H4 (cell line): Measurements from ENCODE around the gene HOXD11. TPM values are rescaled to one million over a fixed set of nuclear protein-coding genes. Genes with fewer than 3 reads are reported as not detected.

Experiments used
- DNase-seq: peaks from one replicate; pipeline ENCODE4 v3.0.0-alpha.2; 2015; ENCODE audit warnings: low spot score
- total RNA-seq: library from RNA; depleted of rRNA; stranded (reverse); fragments of >200 nt; shearing (Covaris generic); gene quantifications from 2 replicates; pipeline ENCODE4 v1.2.3, GENCODE V29; 2014

HOXD11 gene
- total RNA-seq, 1 experiment from 2014 or later: not detected

GRCh38 chr2:176093145-176093897 lies 13.8 kb upstream of the HOXD11 start:
- peak; percentile 30 for DNase-seq

DNA sequence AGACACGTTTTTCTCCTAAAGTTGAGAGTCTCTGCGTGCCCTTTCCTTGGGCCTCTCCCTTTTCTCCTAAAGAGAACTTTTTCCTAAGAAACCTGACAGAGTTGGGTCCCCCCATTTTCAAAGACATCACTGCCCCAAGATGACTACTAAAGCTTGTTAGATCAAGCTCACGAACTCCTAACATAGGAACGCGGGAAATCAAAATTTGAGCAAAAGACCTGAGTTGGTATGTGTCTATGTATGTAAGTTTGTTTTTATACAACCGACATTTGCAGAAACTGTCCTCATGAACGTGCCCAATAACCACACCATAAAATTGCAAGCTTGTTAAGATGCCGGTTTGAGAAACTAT lies 13.2 kb upstream of the HOXD11 start:
- no peak for DNase-seq

GRCh38 chr2:176094349-176094748 lies 12.7 kb upstream of the HOXD11 start:
- no peak for DNase-seq

DNA sequence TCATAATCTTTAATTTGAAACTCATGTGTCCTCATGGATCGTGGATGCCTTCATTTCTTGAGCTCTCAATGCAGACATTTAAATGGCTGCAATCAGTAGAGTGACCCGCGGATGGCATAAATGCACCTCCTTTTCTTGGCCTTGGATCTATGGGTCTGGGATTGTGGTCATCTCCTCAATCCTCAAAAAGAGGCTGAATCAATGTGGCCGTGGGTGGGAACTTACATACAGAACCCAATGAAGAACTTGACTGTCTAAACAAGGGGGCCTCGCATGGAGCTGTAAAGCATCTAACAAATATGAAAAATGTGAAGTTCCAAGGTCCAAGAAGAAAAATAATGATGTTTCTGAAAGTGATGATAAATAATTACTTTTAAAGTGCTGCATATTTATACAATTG lies 11.7 kb upstream of the HOXD11 start:
- no peak for DNase-seq

- DNase-seq: peak; percentile 48
Observed at GRCh38 chr2:176096243-176096985, 10.7 kb upstream of the HOXD11 start.

DNA sequence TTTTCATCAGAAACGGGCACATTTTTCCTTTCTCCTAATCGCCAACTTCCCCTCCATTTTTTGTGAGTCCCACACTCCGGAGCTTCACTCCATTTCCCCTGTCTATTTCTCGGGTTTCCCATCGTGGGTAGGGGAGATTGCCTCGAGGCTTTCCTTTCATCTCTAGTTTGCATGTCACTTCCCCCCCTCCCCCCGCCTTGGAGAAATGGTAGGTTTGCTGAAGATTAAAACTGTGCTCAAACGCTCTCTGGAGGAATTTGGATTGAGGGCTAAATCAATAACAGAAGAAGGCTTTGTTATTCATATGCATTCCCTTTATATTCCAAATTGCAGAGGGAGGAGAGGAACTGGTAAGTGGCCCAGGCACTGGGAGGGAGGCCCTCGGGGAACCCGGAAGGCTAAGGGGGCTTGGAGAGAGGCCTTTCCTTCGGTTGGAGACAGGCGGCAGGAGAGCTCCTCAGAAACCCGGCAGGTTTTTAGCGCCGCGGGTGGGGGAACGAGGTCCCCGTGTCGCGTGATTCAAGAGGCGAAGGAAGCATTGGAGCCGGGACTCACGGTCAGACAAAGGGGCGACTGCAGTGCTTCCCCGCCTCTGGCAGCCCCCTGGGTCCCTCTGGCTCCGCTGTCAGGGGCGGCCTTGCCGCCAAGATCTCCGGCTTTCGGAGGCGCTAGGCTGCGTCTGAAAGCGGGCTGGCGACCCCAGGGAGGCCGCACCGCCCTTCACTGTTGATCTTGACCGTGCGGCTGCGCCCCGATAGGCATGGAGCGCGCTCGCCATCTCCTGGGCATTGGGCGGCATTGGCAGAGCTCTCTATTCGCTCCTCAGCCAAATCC lies 9.9 kb upstream of the HOXD11 start:
- DNase-seq: peak; percentile 82

DNA sequence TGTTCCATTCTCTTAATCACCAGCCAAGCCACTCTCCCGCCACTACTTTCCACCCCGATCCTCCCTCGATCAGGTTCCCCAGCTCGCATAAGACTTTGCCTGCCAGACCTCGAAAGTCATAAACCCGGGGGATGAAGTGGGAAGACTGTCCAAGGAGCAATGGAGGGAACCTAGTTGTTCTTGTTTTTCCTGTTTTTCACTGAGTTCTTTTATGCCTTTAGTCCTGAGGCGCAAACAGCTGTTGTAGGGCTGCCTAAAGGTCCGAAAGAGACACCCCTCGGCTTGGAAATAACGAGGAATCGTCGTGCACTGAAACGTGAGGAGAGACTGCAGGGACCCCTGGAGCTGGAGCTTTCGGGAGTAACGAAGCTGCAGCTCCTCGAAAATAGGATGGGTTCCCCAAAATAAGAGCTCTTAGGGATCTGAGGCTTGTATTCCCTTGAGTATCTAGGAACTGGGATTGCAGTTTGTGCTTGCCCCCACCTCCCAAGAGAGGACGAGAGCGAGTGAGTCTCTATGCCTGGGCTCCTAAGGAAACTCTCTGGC lies 9.2 kb upstream of the HOXD11 start:
- no peak for DNase-seq

- no peak for DNase-seq
Observed at GRCh38 chr2:176098366-176099158, 8.5 kb upstream of the HOXD11 start.

- DNase-seq: no peak
Observed at GRCh38 chr2:176099159-176099727, 7.8 kb upstream of the HOXD11 start.

DNA sequence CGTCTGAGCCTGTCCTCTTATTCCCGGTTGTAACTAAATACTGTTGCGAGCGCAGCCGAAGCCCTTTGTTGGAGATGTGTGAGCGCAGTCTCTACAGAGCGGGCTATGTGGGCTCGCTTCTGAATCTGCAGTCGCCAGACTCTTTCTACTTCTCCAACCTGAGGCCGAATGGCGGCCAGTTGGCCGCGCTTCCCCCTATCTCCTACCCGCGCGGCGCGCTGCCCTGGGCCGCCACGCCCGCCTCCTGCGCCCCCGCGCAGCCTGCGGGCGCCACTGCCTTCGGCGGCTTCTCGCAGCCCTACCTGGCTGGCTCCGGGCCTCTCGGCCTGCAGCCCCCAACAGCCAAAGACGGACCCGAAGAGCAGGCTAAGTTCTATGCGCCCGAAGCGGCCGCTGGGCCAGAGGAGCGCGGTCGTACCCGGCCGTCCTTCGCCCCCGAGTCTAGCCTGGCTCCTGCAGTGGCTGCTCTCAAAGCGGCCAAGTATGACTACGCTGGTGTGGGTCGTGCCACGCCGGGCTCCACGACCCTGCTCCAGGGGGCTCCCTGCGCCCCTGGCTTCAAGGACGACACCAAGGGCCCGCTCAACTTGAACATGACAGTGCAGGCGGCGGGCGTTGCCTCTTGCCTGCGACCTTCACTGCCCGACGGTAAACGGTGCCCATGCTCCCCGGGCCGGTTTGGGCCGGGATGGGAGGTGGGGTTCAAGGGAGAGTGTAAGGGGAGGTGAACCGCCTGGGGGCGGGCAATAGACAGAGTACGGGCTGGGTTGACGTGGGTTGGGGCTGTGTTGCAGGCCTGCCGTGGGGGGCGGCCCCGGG lies 7.1 kb upstream of the HOXD11 start, which contains the start of gene HOXD12:
Gene HOXD12, plus strand, starts transcription at position 68 of the 819 bp plus-strand sequence. Its CDS starts 7 bp downstream, at position 75.
- no peak for DNase-seq

DNA sequence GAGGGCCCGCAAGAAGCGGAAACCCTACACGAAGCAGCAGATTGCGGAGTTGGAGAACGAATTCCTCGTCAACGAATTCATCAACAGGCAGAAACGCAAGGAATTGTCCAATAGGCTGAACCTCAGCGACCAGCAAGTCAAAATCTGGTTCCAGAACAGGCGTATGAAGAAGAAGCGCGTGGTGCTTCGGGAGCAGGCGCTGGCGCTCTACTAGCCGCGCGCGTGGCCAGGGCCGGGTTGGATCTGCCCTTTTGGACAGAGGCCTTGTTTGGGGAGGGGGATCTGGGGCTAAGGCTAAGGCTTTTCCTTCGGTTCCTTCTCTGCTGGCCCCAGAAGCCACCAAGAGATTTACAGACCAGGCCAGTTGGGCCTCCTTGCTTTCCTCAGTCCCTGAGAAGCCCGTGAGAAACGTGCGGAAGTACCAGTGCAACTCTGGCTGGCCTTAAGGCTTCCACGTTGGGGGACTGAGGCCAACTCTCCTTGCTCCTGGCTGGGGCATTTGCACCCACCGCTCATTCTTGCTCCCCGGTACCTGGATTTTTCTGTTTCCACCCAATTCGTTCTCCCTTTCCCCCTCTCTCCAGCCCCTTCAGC lies 6.4 kb upstream of the HOXD11 start:
- no peak for DNase-seq

GRCh38 chr2:176101216-176101830 lies 5.8 kb upstream of the HOXD11 start:
- no peak for DNase-seq

DNA sequence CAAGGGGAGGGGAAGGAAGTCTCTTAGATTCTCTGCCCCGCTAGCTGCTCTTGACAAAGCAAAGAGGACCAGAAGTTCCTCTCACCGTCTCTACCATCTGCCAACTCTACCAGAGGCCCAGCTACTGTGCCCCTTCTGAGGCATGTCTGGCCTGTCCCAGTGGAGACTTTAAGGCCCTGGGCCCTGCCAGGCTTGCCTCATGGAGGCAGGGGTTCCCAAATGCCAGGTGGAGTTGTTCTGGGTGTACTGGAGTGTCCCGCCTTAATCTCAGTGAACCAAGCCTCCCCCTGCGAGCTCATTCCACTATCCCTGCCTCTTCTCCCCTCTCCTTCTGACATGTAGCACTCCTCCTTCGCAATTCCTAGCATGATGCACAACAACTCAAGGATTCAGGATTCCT lies 5.2 kb upstream of the HOXD11 start:
- no peak for DNase-seq

- no peak for DNase-seq
Observed at GRCh38 chr2:176102309-176102866, 4.7 kb upstream of the HOXD11 start.

GRCh38 chr2:176103194-176103593 lies 3.9 kb upstream of the HOXD11 start:
- no peak for DNase-seq

DNA sequence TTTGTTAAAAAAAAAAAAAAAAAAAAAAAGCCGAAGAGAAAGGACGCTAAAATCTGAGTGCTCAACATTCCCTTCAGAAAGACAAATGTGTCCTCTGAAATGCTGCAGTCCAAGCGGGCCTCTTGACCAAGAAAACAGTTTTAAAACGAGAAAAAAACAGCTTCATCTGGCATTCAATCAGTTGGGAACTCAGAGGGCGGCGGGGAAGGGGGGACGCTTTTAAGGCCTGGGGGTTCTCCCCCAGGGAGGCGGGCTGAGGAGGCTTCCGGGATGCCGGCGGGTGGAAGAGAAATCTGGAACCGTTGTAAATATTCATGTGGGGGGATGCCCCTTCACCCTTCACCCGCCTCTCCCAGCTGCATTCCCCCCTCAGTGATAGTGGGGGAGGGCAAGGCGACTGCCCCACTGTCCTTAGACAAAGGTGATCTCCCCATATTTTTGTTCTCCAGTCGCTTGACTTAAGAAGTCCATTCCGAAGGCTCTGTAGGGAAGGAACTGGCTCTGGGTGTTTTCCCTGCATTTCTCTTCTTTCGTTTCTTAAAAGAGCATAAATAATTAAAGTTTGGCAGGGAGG lies 3.3 kb upstream of the HOXD11 start:
- DNase-seq: no peak

DNA sequence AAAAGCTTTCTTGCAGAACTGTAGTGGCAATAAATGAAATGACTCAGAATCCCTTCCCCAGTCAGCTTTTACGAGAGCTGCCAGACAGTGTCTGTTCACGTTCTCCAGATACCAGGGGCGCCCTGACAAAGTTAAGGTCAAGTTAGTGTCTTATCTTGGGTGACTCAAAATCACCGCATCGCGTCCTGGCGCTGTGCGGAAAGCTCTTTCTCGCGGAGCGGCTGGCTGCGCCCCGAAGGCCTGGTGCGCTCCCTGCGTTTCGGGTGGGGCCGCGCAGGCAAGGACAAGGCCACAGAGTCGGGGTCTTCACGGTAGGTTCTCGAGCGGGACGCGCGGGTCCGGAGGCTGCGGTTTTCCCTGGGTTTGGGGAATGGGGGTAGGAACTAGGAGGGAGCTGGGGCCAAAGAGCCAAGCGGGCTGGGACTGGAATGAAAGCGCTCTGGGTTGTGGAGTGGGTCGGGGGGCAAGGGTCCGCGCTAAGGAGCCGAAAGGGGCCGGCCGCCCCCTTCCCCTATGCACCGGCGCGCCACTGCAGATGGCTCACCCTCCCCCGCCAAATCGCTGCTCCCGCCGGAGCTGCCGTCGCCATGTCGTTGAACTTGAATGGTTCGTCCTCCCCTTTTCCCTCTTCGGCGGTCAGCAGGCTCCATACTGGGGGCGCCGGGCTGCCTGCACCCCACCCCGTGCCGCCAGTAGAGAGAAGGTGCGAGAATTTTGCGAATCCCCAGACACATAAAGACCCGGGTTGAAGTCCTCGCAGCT lies 2.6 kb upstream of the HOXD11 start:
- DNase-seq: peak; percentile 42
